Stimulated activated CD8-positive, alpha-beta memory T cell treated with anti-CD3 and anti-CD28 coated beads, Interleukin-12 subunit alpha, Interleukin-12 subunit beta, amount 100 ng/mL, for 24 hours (primary cell): ENCODE measurements around the gene AVPI1.
"Not testable (repeated sequence)": the region's sequence is repeated elsewhere in the genome, so short reads cannot be mapped to it uniquely, and the experiment has no call there.

Source experiments
- DNase-seq: peaks from one replicate; pipeline ENCODE4 v3.0.0-alpha.2; 2020; ENCODE audit errors: extremely low read depth

Gene AVPI1

GRCh38 chr10:97640174-97640867, 46.7 kb downstream of the AVPI1 start, which contains the start of gene PI4K2A:
TSS of gene PI4K2A (plus strand) at chr10:97640671. CDS start at chr10:97640743, 72 bp downstream.
- peak; percentile 98 for DNase-seq

- DNase-seq: not testable (repeated sequence)
These were observed 48.0 kb downstream of the AVPI1 start for GRCh38 chr10:97639090-97639489.

- no peak for DNase-seq
These were observed 51.5 kb downstream of the AVPI1 start for GRCh38 chr10:97635577-97635976.

- DNase-seq: no peak
These were observed 53.1 kb downstream of the AVPI1 start for GRCh38 chr10:97633921-97634320.

GRCh38 chr10:97632949-97633884, 53.8 kb downstream of the AVPI1 start, which contains the start of gene MORN4:
TSS of gene MORN4 (minus strand) at chr10:97633500. CDS start at chr10:97619653, 13,847 bp downstream.
- peak; percentile 79 for DNase-seq

- no peak for DNase-seq
These were observed 55.9 kb downstream of the AVPI1 start for GRCh38 chr10:97631098-97631497.

GRCh38 chr10:97629289-97629688, 57.8 kb downstream of the AVPI1 start:
- DNase-seq: no peak

GRCh38 chr10:97628228-97628627, 58.8 kb downstream of the AVPI1 start:
- no peak for DNase-seq

- no peak for DNase-seq
These were observed 59.3 kb downstream of the AVPI1 start for GRCh38 chr10:97627731-97628130.
